ENCODE measurements around the gene TWF1.

DNA sequence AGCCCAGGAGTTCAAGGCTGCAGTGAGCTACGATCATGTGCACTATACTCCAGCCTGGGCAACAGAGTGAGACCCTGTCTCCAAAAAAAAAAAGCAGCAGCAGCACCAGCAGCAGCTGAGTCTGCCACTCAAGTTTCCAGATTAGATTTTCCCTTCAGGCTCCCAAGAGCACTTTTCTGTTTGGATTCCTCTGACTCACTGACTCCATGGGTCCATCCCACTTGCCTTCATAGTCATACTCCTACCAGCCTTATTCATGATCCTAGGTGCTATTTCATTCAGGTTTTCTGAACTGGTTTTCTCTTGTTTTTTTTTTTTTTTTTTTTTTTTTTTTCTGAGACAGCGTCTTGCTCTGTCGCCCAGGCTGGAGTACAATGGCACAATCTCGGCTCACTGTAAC, 6.8 kb upstream of the TWF1 start:
- TF ChIP-seq, protein P1, sequence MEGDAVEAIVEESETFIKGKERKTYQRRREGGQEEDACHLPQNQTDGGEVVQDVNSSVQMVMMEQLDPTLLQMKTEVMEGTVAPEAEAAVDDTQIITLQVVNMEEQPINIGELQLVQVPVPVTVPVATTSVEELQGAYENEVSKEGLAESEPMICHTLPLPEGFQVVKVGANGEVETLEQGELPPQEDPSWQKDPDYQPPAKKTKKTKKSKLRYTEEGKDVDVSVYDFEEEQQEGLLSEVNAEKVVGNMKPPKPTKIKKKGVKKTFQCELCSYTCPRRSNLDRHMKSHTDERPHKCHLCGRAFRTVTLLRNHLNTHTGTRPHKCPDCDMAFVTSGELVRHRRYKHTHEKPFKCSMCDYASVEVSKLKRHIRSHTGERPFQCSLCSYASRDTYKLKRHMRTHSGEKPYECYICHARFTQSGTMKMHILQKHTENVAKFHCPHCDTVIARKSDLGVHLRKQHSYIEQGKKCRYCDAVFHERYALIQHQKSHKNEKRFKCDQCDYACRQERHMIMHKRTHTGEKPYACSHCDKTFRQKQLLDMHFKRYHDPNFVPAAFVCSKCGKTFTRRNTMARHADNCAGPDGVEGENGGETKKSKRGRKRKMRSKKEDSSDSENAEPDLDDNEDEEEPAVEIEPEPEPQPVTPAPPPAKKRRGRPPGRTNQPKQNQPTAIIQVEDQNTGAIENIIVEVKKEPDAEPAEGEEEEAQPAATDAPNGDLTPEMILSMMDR (IDR thresholded peaks at IDR 0.05; ENCODE audit: insufficient read depth, low read length) = no peak
- TF ChIP-seq POLR2AphosphoS5 (IDR thresholded peaks at IDR 0.05; ENCODE audit: low read depth) (no peak), GABPA (IDR thresholded peaks at IDR 0.05; ENCODE audit: low read depth) (no peak)

Measured in HL-60 (cell line).